MM.1S (cell line): ENCODE data around the gene PRKCA.

Experiments
- DNase-seq: peaks from one replicate; pipeline ENCODE4 v3.0.0-alpha.2; 2015
- H2AFZ ChIP-seq: fragments of 300-600 bp; sonication (generic); 2 replicates; pipeline ENCODE4 v1.6.0; 2016; ENCODE audit warnings: antibody characterized with exemption, low read length
- H3F3A ChIP-seq: fragments of 300-600 bp; sonication (generic); 2 replicates; pipeline ENCODE4 v1.6.1; 2016; ENCODE audit warnings: mild to moderate bottlenecking, antibody characterized with exemption, low read length, moderate library complexity, mixed read lengths; ENCODE audit not compliant: insufficient read depth
- H3K27ac ChIP-seq: fragments of 300-600 bp; sonication (generic); 2 replicates; pipeline ENCODE4 v1.5.1; 2016; ENCODE audit warnings: mild to moderate bottlenecking, low read length
- H3K27me3 ChIP-seq: fragments of 300-600 bp; sonication (generic); replicated peaks from 2 replicates; pipeline ENCODE4 v1.6.0; 2016; ENCODE audit warnings: low read length; ENCODE audit not compliant: insufficient read depth
- H3K36me3 ChIP-seq: fragments of 300-600 bp; sonication (generic); replicated peaks from 2 replicates; pipeline ENCODE4 v1.6.1; 2016; ENCODE audit warnings: mild to moderate bottlenecking, low read length, mixed read lengths; ENCODE audit not compliant: insufficient read depth
- H3K4me1 ChIP-seq: fragments of 300-600 bp; sonication (generic); 2 replicates; pipeline ENCODE4 v1.6.1; 2016; ENCODE audit warnings: low read length, mixed read lengths
- H3K4me2 ChIP-seq: fragments of 300-600 bp; sonication (generic); 2 replicates; pipeline ENCODE4 v1.6.0; 2016; ENCODE audit warnings: low read depth, low read length
- H3K4me3 ChIP-seq: fragments of 300-600 bp; sonication (generic); 2 replicates; pipeline ENCODE4 v1.5.1; 2016; ENCODE audit warnings: low read length, mixed read lengths
- H3K79me2 ChIP-seq: fragments of 300-600 bp; sonication (generic); 2 replicates; pipeline ENCODE4 v1.6.1; 2016; ENCODE audit warnings: mixed run types, low read length, mixed read lengths
- H3K9ac ChIP-seq: fragments of 300-600 bp; sonication (generic); 2 replicates; pipeline ENCODE4 v1.6.1; 2016; ENCODE audit warnings: low read length, mixed read lengths
- H3K9me2 ChIP-seq: fragments of 300-600 bp; sonication (generic); replicated peaks from 2 replicates; pipeline ENCODE4 v1.6.1; 2016; ENCODE audit warnings: mild to moderate bottlenecking, low read length, mixed read lengths; ENCODE audit not compliant: insufficient read depth
- H3K9me3 ChIP-seq: fragments of 300-600 bp; sonication (generic); replicated peaks from 2 replicates; pipeline ENCODE4 v1.6.1; 2016; ENCODE audit warnings: mild to moderate bottlenecking, low read length, mixed read lengths; ENCODE audit not compliant: insufficient read depth
- H4K20me1 ChIP-seq: fragments of 300-600 bp; sonication (generic); 2 replicates; pipeline ENCODE4 v1.6.1; 2016; ENCODE audit warnings: mild to moderate bottlenecking, low read length, moderate library complexity, mixed read lengths; ENCODE audit not compliant: insufficient read depth
- CTCF ChIP-seq: fragments of 300-600 bp; sonication (generic); IDR thresholded peaks from 2 replicates; pipeline ENCODE4 v1.5.1; 2016; ENCODE audit warnings: antibody characterized with exemption, low read length, mixed read lengths
- EZH2 ChIP-seq: fragments of 300-600 bp; sonication (generic); optimal IDR thresholded peaks from 2 replicates; pipeline ENCODE3; 2017; ENCODE audit warnings: low read depth, mild to moderate bottlenecking, antibody characterized with exemption, low read length, mixed read lengths
- EZH2phosphoT487 ChIP-seq: fragments of 300-600 bp; sonication (generic); IDR thresholded peaks from 2 replicates; pipeline ENCODE4 v1.6.1; 2018; ENCODE audit warnings: antibody characterized with exemption, low read length

PRKCA gene

GRCh38 chr17:66578781-66579489 is 276.5 kb downstream of the PRKCA start:
- Histone ChIP-seq H3K27ac (no peak overlapping the region), H3K4me1 (no peaks in the 10 kb centered on the region), H3K27me3 (no peaks in the 10 kb centered on the region), H3K4me2 (no peak overlapping the region), H3K9me2 (no peaks in the 10 kb centered on the region), H2AFZ (no peak overlapping the region), H3K79me2 (no peaks in the 10 kb centered on the region), H4K20me1 (no peaks in the 10 kb centered on the region), H3K9me3 (no peaks in the 10 kb centered on the region), H3K36me3 (no peaks in the 10 kb centered on the region), H3F3A (no peaks in the 10 kb centered on the region), H3K4me3 (no peak overlapping the region), H3K9ac (no peak overlapping the region)
- no peak for DNase-seq
- no peak for TF ChIP-seq EZH2phosphoT487
- TF ChIP-seq EZH2: no peak
- no peak for TF ChIP-seq CTCF

GRCh38 chr17:66579556-66579955 is 277.1 kb downstream of the PRKCA start:
- H3K79me2 ChIP-seq: no peaks in the 10 kb centered on the region
- no peaks in the 10 kb centered on the region for H3K36me3 ChIP-seq
- H3K4me3 ChIP-seq: no peak overlapping the region
- no peaks in the 10 kb centered on the region for H3K9me3 ChIP-seq
- H3K4me2 ChIP-seq: no peak overlapping the region
- no peak for DNase-seq
- no peak overlapping the region for H3K27ac ChIP-seq
- no peaks in the 10 kb centered on the region for H3F3A ChIP-seq
- TF ChIP-seq EZH2phosphoT487 (no peak), CTCF (no peak), EZH2 (no peak)
- no peaks in the 10 kb centered on the region for H3K27me3 ChIP-seq
- H3K9ac ChIP-seq: no peak overlapping the region
- no peaks in the 10 kb centered on the region for H3K9me2 ChIP-seq
- no peaks in the 10 kb centered on the region for H4K20me1 ChIP-seq
- H3K4me1 ChIP-seq: no peaks in the 10 kb centered on the region
- H2AFZ ChIP-seq: no peak overlapping the region

- Histone ChIP-seq H3K27me3 (no peaks in the 10 kb centered on the region), H3K79me2 (no peaks in the 10 kb centered on the region), H3F3A (no peaks in the 10 kb centered on the region), H3K27ac (no peak overlapping the region), H3K9ac (no peak overlapping the region), H3K36me3 (no peaks in the 10 kb centered on the region), H3K4me1 (no peaks in the 10 kb centered on the region), H4K20me1 (no peaks in the 10 kb centered on the region), H3K4me2 (no peak overlapping the region), H3K4me3 (no peak overlapping the region), H3K9me2 (no peaks in the 10 kb centered on the region), H3K9me3 (no peaks in the 10 kb centered on the region), H2AFZ (no peak overlapping the region)
- DNase-seq: no peak
- TF ChIP-seq EZH2 (no peak), EZH2phosphoT487 (no peak), CTCF (no peak)
These were observed 278.0 kb downstream of the PRKCA start for GRCh38 chr17:66580184-66580955.
